Hindlimb muscle (tissue), 1 donor: Measurements from ENCODE around the gene MMP28. TPM values are rescaled to one million over a fixed set of nuclear protein-coding genes. Genes with fewer than 3 reads are reported as not detected.

ENCODE experiments used
- DNase-seq: peaks from one replicate; pipeline ENCODE4 v3.0.0-alpha.2; 2013
- polyA plus RNA-seq: library from polyadenylated mRNA; unstranded; fragments of 120-200 nt; gene quantifications from one replicate; pipeline ENCODE4 v1.2.1, GENCODE V29; 2013; ENCODE audit not compliant: insufficient read length

The MMP28 gene
- polyA plus RNA-seq, 1 donor = 4.5 TPM

DNA sequence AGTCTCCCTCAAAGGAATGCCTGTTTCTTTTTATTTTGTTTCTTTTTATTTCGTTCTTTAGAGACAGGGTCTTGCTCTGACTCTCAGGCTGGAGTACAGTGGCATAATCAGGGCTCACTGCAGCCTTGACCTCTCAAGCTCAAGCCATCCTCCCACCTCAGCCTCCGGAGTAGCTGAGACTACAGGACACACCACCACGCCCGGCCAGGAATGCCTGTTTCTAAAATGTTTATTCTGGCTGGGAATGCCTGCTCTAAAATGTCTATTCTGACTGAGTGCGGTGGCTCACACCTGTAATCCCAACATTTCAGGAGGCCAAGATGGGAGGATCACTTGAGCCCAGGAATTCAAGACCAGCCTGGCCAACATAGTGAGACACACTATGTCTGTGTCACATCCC lies 2.5 kb upstream of the MMP28 start:
- no peak for DNase-seq

DNA sequence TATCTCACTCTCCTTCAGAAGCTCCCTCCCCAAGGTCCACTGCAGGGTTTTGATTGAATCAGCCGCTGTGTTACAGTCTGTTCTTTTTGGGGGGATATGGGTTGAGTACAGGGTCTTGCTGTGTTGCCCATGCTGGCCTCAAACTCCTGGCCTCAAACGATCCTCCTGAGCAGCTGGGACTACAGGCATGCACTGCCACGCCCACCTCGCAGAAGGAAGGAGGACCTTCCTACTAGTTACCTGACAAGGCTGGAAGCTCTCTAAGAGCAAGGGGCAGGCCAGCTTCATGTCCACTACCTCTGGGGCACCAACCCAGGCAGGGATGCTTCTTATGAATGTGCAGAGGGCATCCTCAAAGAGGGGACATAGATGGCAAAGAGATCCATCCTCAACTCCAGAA lies 1.9 kb upstream of the MMP28 start:
- no peak for DNase-seq

DNA sequence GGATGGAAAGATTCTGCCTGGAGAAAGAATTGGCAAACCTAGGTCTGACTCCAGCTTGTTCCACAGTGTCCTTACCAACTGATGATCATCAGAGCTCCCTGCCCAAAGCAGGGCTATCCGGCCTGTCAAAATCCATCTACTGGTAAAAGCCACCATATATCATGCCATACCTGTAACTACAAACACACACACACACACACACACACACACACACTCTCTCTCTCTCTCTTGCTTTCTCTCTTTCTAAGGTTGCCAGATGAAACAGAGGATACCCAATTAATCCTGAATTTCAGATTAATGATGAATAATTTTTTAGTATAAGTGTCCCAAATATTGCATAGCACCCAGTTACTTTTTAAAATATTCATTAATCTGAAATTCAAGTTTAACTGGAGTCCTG lies 1.5 kb upstream of the MMP28 start:
- no peak for DNase-seq

- DNase-seq = no peak
Measured at GRCh38 chr17:35795871-35796265, 427 bp upstream of the MMP28 start.

DNA sequence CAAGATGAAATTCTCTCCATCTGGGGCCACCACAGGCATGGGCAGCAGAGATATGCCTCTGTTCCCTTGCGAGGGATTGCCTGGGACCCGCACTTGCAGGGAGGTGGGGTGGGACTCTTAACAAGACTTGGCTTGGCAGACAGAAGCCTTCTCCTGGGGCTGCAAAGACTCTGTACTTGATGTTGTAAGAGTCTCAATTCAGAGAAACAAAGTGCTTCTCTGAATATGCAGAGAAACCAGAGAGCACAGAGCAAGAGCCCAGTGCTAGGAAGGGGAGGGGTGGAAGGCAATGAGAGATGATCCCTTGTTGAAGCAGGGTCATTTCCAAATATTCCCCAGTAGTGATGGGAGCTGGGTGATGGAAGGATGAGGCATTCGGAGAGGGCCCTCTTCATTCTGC lies 2.2 kb downstream of the MMP28 start:
- no peak for DNase-seq

GRCh38 chr17:35791681-35792350 lies 3.6 kb downstream of the MMP28 start:
- DNase-seq = no peak

- no peak for DNase-seq
Measured at GRCh38 chr17:35790841-35791240, 4.6 kb downstream of the MMP28 start.

DNA sequence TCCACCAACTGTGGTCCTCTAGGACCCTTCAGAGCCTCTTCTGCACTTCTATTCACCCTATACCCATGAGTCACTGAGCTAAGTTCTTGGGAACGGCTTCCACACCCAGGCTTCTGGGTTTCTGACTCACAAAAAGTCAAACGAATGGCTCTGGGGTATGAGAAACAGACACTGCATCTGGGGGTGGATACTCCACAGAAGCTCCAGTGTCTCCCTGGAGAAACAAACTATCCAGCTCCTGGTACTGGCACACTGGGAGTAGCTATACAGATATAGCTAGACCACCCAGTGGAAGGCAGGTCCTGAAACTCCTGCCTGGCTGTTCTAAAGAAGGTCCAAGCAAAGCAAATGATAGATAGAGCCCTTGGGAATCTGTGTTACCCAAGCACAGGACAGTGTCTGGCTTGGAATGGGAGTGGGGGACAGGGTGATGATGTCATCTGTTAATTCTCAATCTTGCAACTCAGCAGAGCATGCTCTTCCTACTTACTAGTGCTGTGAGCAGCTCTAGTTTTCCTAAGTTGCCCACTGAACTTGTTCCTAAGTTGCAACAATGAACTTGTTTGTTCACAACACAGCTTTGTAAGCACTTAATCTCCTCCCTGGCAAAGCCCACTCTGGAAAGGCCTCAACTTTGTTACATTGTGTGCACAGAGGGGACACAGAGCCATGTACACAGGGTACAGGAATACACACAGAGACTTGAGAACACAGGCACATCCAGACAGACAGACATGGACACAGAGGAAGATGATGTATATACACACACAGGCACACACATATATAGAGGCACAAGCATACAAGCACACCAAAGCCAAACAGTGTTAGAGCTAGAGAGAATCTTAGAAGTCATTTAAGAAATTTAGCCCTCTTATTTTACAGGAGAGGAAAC lies 6.7 kb downstream of the MMP28 start:
- no peak for DNase-seq

- no peak for DNase-seq
Measured at GRCh38 chr17:35786941-35787432, 8.5 kb downstream of the MMP28 start.

DNA sequence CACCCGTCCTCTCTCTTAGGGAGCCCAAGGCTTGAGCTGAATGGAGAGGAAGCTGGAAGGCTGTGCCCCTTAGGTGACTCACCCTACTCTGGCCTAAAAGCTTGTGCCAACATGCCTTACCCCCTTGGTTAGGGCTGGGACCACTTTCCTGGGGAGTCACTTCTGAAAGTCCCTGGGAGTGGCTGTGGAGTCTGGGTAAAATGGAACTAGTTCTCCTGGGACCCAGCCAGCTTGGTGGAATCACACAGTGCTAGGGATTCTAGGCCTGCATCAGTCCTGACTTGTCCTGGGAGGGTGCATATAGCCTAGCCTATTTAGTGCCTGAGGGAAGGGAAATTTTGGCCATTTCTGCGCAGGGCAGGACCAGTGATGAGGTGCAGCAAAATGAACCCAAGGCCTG lies 10.5 kb downstream of the MMP28 start:
- no peak for DNase-seq

- no peak for DNase-seq
Measured at GRCh38 chr17:35780950-35781349, 14.5 kb downstream of the MMP28 start.

DNA sequence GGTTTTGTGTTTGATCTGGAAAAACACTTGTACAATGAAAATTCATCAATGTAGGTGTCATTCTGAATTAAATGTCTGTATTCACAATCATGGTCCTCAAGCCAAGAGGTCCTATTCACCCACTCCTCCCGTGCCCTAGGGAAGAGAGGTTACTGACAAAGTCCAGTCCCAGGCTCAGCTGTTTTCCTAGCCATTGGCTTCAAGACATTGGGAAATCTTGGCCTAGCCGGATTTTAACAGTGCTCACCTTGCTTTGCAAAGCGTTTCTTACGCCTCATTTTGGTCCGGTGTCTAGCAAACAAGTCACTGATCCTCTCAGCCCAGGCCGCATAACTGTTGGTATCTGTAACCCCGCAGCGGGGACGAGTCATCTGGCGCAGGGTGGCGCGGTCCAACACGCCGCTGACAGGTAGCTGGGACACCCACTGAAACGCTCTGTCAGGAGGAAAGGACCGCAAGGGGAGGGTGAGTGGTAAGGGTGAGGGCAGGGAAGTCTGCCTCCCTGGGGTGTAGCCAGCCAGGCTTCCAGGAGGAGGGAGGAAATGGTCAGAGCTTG lies 16.7 kb downstream of the MMP28 start:
- no peak for DNase-seq

DNA sequence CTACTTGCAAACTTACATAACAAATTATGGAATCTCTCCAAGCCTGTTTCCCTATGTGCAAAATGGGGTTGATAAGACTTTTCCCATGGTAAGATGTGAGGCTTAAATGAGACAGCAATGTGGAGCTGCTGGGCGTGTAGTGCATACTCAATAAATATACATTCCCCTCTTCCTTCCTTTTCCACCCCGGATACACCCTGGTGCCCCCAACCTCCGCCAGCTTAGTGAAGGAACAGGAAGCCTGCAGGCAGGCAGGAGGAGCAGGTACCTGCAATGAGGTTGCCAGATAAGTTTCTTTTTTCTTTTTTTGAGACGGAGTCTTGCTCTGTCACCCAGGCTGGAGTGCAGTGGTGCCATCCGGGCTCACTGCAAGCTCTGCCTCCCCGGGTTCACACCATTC lies 19.9 kb downstream of the MMP28 start:
- DNase-seq = no peak

GRCh38 chr17:35775039-35775438 lies 20.4 kb downstream of the MMP28 start:
- no peak for DNase-seq

DNA sequence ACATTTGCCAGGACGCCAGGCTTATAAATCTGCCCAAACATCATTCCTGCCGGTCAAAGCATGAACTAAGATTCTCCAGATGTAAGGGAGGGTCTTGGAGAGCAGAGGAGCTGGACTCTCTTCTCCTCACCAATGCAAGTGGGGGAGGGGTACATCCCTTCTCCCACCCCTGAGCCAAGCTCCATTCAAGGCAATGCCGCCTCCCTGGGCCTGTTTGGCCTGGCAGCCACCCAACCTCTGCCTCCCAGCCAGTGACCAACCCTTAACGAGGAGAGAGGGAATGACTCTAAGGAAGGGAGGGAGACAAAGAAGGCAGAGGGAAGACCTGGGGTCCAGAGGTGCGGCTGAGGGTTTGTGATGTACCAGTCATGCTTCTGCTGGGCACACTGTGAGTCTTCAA lies 20.9 kb downstream of the MMP28 start:
- DNase-seq = no peak

GRCh38 chr17:35773679-35774425 lies 21.6 kb downstream of the MMP28 start:
- no peak for DNase-seq

DNA sequence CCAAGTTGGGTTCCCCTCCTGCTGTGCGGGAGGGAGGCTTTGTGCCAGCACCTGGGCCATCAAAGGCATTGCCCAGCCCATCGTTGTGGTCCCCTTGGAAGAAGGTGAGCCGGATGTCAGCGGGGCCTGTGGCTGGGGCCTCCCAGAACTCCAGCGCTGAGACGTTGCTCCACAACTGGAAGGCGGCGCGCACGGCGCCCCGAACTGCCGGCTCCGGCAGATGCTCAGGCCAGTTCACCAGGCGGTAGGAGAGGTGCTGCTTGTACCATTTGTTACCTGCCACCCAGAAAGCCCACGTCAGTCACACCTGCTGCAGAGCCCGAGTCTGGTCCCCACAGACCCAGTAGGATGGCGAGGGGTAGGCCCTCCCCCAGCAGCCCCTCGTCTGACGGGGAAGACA lies 22.3 kb downstream of the MMP28 start:
- DNase-seq = no peak

GRCh38 chr17:35769895-35770486 lies 25.4 kb downstream of the MMP28 start:
- DNase-seq = no peak

- no peak for DNase-seq
Measured at GRCh38 chr17:35768797-35769196, 26.6 kb downstream of the MMP28 start.

- peak; percentile 23 for DNase-seq
Measured at GRCh38 chr17:35766903-35767510, 28.4 kb downstream of the MMP28 start.

DNA sequence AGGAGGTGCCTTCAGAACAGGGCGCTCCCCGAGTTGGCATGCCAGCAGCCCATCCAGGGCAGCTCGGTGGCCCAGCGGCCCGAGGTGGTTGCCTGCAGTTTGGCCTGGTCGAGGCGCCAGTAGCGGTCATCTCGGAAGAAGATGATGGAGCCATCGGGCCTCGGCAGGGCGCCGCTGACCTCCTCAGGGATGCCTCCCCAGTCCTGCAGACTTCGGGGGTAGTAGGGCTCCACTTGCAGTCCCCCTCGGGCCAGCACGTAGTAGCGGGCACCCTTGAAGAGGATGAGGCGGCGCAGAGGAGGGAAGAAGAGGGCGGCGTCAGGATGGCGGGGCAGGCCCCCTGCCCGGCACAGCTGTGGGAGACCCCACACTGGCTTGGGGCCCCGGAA lies 29.0 kb downstream of the MMP28 start:
- no peak for DNase-seq
